Posterior cingulate gyrus (tissue), 11 donors: ENCODE results near the gene RCSD1.
A peak's percentile ranks its signal among the peaks of the same experiment; 100 is the strongest.

Experiments
- DNase-seq, 10 donors: peaks; one replicate each; pipeline versions ENCODE4 v3.0.0 to v3.0.0-alpha.2; 2020 to 2021; ENCODE audit warnings: mixed read lengths in 3 of 10
- intact Hi-C: fragments of 100-400 bp; cut with DNase I; formaldehyde crosslinking; loops from one replicate; pipeline ENCODE4 v1.15.1; 2023

Gene RCSD1

GRCh38 chr1:167663002-167663772 is 33.2 kb downstream of the RCSD1 start:
- intact Hi-C loops: no loop called here
- DNase-seq: peak in 6 of 10 donors; percentile 21 to 90 (median 46)

DNA sequence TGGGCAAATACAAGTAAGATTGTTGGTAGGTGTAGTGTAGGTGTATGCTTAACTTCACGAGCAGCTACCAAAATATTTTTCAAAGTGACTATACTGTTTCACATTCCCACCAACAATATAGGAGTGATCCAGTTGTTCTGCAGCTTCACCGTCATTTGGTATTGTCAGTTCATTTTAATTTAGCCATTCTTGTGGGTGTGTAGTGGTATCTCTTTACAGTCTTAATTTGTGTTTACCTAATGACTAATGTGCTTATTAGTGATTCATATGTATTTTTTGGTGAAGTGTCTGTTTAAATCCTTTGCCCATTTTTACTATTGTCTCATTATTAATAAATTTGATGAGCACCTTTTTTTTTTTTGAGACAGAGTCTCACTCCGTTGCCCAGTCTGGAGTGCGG is 35.4 kb downstream of the RCSD1 start:
- intact Hi-C loops: no loop called here
- DNase-seq: no peak

DNA sequence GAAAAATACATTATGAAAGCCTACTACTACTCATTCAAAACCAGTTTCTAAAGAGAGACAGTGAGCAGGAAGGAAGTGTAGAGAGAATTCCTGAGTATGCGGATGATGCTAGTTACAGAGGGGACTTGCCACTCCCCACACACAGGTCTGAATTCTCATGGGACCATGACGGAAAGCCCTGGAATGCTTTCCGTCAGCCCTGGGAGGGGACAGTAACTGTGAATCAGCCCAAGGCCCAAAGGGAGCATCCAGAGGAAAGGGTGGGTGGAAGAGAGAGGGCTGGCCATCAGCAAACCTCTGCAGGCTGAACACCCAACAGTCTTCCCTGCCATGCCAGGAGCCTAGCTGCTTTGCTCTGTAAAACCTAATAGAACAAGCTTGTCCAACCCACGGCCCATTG is 36.4 kb downstream of the RCSD1 start:
- DNase-seq: no peak
- intact Hi-C loops: no loop called here

- DNase-seq: no peak
- intact Hi-C loops: no loop called here
Observed at GRCh38 chr1:167667536-167667935, 37.5 kb downstream of the RCSD1 start.

DNA sequence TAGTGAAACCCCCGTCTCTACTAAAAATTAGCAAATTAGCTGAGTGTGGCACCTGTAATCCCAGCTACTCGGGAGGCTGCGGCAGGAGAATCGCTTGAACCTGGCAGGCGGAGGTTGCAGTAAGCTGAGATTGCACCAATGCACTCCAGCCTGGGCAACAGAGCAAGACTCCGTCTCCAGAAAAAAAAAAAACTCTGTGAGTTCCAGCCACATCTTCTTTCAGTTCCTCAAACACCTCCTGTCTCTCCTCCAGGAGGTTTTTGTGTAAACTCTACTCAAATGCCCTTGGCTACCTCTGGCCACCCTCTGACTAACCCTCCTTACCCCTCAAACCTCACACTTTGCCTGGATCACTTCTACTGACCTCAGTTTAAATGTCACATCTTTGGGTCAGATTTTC is 38.1 kb downstream of the RCSD1 start:
- intact Hi-C loops: no loop called here
- DNase-seq: no peak

GRCh38 chr1:167669209-167670124 is 39.4 kb downstream of the RCSD1 start:
- intact Hi-C loops: no loop called here
- DNase-seq: no peak

- intact Hi-C loops: no loop called here
- no peak for DNase-seq
Observed at GRCh38 chr1:167670563-167670962, 40.5 kb downstream of the RCSD1 start.

DNA sequence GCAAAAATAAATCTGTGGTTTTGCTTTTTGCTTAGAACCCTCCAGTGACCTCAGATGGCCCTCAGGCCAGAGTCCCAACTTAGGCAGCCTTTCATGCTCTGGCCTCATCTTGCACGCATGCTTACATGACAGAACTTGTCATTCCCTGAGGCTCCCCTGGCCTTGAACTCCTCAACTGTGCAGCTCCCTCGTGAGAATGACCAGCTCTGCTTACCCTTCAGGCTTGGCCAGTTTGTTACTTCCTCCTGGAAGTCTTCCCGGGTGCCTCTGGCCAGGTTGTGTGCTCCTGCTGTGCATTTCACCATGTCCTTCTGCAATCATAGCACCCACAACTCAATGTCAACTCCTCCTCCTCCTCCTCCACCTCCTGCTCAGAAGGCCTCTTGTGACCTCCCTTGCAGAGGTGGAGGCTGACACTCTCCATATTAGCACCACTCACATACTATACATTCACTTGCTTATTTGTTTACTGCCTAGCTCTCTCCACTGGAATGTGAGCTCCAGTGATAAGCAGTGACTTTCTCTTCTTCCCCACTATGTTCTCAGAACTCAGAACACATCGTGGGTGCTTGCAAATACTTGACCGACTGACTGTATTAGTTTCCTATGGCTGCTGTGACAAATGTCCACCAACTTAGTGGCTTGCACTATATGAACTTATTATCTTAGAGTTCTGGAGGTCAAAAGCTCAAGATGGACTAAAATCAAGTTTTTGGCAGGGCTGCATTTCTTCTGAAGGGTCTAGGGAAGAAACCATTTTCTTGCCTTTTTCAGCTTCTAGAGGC is 41.9 kb downstream of the RCSD1 start:
- intact Hi-C loops: no loop called here

DNA sequence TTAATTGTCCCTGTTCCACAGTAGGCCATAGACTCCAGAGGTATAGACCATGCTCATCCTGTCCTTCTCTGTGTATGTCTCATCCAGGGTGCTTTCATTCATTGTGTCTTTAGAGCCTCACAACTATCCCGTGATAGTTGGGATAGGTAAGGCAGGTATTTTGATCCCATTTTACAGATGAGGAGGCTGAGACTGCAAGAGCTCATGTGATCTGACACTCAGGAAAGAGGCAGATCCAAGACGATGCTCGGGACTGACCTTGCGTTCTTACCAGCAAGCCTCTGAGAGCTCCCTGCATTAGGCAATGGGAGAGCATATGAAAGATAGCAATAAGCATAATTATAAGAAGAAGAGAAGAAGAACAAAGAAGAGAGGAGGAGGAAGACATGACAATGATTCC is 42.8 kb downstream of the RCSD1 start:
- intact Hi-C loops: no loop called here

More for the DNA sequence above, 41.9 kb downstream of the RCSD1 start:
- DNase-seq: no peak

DNA sequence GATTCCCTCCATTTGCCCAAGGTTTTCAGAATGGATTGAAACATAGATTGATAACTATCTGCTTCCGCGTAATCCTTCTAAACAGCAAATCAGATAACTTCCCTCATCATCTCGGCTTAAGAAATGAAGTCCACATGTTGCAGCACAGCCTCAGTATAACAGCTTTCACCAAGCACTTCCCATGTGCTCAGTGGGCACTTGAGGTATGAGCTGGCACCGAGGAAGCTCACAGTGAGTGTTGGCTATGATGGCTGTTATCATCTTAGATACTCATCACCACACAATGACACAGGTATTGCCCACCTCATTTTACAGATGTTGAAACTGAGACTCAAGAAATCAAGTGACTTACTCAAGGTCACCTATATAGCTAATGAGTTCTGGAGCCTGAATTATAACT is 43.2 kb downstream of the RCSD1 start:
- no peak for DNase-seq
- intact Hi-C loops: no loop called here

More for the DNA sequence above, 42.8 kb downstream of the RCSD1 start:
- DNase-seq: no peak

DNA sequence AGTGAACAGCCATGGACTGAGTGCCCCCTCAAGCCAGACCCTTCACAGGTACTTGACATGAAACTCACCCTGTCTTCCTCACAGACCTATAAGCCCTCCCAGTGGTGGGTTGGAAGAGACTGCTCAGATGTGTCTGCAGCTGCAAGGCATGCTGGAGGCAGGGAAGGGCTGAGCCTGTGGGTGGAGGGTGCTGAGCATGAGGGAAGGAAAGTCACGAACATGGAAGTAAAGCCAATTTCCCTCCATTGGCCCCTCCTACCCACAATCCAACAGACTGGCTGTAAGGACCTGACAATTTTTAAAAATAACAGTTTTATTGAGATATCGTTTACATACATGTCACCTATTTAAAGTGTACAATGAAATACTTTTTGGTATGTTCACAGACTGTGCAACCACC is 44.1 kb downstream of the RCSD1 start:
- intact Hi-C loops: no loop called here
- DNase-seq: no peak

- no peak for DNase-seq
- intact Hi-C loops: no loop called here
Observed at GRCh38 chr1:167675440-167675839, 45.4 kb downstream of the RCSD1 start.

- DNase-seq: no peak
- intact Hi-C loops: no loop called here
Observed at GRCh38 chr1:167676205-167676915, 46.3 kb downstream of the RCSD1 start.

- no peak for DNase-seq
- intact Hi-C loops: no loop called here
Observed at GRCh38 chr1:167676916-167677848, 47.1 kb downstream of the RCSD1 start.

DNA sequence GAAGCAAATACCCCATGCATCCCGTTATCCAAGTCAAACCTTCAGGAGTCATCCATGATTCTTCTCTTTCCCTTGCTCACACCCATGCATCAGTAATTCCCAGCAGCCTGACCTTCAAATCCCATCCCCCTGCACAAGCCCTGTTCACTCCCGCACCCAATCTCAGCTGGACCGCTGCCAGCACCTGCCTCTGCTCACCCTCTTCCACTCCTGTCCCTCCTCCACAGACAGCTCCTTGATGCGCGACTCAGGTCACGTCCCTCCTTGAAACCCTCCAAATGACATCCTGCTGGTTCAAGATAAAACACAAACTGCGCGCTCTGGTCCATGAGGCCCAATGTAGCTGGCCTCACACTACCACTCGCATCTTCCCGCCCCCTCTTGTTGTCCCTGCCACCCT is 48.4 kb downstream of the RCSD1 start:
- DNase-seq: no peak
- intact Hi-C loops: no loop called here

DNA sequence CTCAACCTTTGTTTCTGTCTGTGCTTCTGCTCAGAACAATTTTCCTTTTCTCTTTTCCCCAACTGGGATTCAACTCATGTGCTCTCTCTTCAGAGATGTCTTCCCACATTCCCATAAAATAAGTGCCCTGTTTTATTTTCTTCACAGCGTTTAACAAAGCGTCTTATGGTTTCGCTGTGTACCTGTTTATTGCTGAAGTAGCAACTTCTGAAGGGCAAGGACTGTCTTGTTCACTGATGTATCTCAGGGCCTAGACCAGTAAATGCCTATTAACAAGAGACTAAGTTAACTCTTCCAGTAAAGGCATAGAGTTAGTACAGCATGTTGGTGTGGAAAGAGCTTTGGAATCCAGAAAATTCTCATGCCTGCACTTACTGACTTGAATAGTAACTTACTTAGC is 48.8 kb downstream of the RCSD1 start:
- DNase-seq: no peak

DNA sequence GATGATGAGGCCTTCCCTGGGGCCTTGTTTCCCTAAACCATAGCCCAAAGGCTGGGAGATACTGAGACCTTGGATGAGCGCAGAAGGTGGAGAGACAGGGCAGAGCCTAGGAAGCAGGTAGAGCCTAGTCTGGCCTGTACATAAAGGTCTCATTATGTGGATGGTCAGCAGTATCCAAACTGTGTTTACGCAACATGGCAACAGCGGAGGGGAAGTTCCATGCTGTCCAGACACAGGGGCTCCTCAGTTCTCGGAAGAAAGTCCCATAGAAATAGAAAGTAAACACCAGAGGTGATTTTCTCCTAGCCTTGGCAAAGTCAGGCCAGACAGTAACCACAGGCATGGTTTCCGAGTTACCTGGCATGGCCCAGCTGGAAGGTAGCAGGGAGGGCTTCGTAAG is 49.7 kb downstream of the RCSD1 start:
- no peak for DNase-seq
- intact Hi-C loops: loop anchor here (10.0 kb wide), 1 partner anchor 125 kb away; the partner anchor contains the start of gene CREG1

More for the DNA sequence above, 48.8 kb downstream of the RCSD1 start:
- intact Hi-C loops: no loop called here

- intact Hi-C loops: loop anchor here (10.0 kb wide), 1 partner anchor 126 kb away; the partner anchor contains the start of gene CREG1
- DNase-seq: no peak
Observed at GRCh38 chr1:167681024-167681423, 51.0 kb downstream of the RCSD1 start.
